HG02852 (cell line): ENCODE results near the gene SLC22A2.
"Not testable (repeated sequence)": the region's sequence is repeated elsewhere in the genome, so short reads cannot be mapped to it uniquely, and the experiment has no call there.

Experiments
- ATAC-seq: cut with Tn5 transposase; IDR thresholded peaks from one replicate; pipeline ENCODE4 v1.9.1; 2021; ENCODE audit warnings: mild to moderate bottlenecking, moderate library complexity; ENCODE audit not compliant: unreplicated experiment

SLC22A2 gene

GRCh38 chr6:160258346-160259142, at the start of gene SLC22A2:
TSS of gene SLC22A2 (minus strand) at chr6:160258821. CDS start at chr6:160258757, 64 bp downstream.
- ATAC-seq, result no peak

DNA sequence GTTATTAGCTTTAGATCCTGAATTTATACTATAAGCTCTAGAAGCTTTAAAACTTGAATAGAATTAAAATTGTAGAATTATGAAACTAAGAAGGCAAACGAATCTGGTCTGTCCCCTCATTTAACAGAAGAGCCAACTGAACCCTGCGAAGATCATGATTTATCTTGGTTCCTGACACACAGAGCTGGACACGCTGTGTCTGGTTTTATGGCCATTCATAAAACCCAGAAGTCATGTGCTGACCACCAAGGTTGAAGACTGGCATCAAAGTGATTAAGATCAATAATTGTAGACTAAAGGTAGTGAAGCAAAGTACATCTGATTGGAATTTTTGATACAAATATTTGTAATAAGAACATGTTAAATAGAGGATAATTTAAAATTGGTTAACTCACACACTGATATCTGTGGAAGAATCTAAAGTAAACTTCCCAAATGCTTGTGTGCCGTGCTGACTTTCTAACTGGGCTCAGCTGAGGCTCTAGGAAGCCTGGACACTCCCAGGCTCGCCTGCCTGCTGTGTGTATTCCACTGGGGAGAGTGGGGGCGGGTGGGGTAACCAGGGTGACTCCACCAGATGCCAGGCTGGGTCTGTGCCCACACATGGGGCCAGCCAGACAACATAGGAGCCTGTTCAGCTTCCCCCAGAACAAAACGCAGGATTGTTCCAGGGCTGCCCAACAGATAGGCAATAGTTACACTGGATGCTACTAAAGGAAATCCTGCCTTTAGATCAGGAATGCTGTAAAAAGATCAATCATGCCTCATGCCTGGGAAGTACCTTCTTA, 47.5 kb upstream of the SLC22A2 start:
- no peak for ATAC-seq

DNA sequence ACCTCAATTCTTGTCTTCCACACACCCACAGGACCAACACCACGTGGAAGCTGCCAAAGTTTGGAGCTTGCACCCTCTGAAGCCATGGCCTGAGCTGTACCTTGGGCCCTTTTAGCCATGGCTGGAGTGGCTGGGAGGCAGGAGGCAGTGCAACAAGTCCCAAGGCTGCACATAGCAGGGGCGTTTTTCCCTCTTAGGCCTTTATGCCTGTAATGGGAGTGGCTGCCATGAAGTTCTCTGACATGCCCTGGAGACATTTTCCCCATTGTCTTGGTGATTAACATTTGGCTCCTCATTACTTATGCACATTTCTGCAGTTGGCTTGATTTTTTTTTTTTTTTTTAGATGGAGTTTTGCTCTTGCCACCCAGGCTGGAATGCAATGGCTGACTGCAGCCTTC, 45.2 kb upstream of the SLC22A2 start:
- no peak for ATAC-seq

GRCh38 chr6:160302431-160303082, 43.9 kb upstream of the SLC22A2 start:
- ATAC-seq, result not testable (repeated sequence)

DNA sequence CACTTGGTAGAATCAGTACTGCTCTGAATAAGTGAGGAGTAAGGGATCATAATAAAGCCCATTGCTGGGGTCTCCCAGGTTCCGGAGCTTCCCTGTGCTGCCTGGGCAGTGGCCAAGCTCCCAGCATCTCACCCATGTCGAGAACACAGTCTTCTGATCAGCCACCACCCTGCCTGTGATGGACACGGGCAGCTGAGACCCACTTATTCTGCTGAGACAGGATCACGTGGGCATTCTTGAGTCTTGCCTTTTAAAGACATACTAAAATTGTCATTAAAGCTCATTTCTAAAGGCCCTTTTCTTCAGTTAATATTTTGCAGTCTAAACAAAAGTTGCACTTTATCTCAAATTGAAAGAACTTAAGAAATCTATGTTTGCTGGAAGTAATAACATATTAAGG, 42.7 kb upstream of the SLC22A2 start:
- no peak for ATAC-seq

GRCh38 chr6:160300076-160300695, 41.6 kb upstream of the SLC22A2 start:
- ATAC-seq, result no peak

DNA sequence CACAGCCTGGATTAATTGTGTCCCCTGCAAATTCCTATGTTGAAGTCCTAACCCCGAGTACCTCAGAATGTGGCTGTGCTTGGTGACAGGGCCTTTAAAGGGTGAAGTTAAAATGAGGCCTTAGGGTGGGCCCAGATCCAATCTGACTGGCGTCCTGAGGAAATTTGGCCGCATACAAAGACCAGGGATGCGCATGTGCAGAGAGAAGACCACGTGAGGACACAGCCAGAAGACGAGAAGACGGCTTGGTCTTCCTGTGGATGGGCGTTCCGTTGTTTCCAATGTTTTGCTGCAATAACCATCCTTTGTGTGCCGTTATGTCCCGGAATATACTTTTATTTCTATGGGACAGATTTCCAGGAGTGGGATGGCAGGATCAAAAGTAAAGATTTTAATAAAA, 40.9 kb upstream of the SLC22A2 start:
- ATAC-seq, result no peak

DNA sequence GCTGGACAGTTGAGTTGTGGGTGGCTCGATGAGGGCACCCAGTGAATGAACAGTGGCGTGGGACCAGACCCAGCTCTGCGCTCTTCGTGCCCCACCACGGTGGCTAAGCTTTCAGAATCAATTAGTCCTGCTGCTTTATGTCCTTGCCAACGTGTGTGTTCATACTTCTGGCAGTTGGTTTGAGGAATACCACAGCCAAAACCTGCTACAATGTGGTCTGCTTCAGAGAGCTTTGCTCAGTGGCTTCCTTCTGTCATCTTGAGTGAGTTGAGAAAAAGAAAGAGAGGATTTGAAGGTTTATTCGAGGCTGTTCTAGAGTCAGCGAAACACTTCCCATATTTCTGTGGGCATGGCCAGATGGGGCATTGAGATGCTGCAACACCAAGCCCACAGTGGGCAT, 39.5 kb upstream of the SLC22A2 start:
- ATAC-seq, result no peak

DNA sequence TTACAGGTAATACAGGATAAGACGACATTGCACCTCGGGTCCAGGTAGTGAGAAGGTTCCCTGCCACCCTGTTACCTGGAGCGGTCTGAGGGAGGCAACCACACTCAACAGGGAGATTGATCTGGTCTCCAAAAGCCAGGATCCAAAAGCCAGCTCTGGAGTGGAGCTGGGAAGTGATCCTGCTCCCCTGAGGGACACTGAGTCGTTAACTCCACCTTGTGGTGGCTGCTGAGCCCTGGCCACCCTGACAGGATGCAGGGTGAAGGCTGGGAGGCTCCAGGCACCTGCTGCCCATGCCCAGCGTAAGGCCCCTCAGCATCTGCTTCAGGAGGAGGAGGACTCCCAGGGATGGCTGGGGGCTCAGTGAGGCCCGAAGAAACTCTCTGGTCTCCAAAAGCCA, 38.7 kb upstream of the SLC22A2 start:
- no peak for ATAC-seq

DNA sequence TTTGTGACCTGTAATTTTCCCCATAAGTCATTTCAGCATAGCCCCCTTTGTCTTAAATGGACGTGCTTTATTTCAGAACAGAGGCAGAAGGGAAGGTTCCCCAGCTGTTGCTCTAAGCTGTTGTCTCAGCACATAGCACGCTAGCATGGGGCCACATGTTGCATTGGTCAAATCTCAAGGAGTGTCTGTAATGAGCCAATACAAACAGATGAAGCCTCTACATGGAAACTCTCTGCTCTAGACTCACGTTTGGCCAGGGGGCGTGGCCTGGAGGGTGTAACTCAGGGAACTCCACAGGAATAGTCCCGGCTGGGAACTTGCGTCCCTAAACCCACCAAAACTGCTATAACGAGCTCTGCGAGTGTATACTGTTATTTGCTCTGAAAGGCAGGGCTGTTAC, 35.2 kb upstream of the SLC22A2 start:
- ATAC-seq, result no peak

DNA sequence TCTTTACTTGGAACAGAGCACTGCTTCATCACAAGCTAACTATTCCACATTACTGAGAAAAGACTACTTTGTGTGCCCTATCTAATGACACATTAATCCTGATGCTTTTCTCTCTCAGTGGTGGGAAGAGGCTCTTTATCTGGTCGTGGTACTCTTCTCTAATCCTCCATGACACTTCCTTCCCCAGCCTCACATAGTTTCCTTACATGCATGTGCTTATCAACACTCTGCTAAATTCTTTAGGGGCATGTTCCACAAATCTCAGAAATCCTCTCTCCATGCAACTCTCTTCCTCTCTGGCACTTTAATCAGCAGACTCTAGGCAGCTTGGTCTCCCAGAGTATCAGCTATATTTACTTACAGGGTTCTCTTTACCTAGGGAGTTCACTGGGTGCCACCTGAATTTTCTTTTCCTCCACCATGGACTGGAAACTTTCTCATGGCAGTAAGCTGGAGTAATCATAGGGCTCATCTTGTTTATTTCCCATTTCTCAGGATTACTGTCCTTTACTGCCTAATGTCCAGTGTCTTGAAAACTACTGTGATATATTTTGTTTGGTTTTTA, 27.0 kb upstream of the SLC22A2 start:
- ATAC-seq, result no peak

DNA sequence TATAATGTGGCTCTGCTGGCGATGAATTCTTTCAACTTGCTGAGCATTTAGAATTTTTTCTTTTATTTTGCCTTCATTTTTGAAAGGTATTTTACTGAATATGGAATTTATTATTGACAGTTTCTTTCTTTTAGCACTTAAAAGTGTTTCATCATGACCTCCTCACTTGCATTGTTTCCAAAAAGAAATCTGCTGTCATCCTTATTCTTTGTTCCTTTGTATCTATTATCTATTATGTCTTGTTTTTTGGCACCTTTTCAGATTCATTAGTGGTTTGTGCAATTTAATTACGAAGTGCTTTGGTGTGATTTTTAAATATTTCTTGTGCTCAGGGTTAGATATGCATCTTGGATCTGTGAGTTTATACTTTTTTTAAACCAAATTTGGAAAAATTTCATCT, 26.0 kb upstream of the SLC22A2 start:
- ATAC-seq, result no peak

GRCh38 chr6:160282444-160282843, 23.8 kb upstream of the SLC22A2 start:
- ATAC-seq, result no peak

GRCh38 chr6:160279850-160280249, 21.2 kb upstream of the SLC22A2 start:
- ATAC-seq, result no peak

DNA sequence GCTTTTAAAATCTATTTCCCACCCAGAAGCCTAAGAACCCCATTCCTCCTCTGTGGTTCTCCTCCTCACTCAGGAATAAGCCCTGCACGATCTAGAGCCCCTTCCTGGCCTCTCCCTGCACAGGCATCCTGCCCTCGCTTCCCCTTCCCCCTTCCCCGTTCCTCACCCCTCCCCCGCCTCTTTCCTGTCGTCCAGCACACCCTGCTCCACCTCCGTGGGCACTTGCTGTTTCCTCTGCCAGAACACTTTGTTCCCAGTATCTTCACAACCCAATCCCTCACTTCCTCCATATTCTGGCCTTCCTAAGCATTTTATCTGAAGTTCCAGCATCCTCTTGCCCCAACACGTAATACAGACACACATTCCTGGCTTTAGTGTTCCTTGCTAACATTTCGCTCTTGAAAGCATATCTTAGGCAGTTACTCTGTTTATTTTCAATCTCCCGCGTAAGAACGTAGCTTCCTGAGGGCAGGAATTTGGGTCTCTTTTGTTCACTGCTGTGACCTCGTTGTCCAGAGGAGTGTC, 20.2 kb upstream of the SLC22A2 start:
- no peak for ATAC-seq

GRCh38 chr6:160278311-160278710, 19.7 kb upstream of the SLC22A2 start:
- ATAC-seq, result no peak

DNA sequence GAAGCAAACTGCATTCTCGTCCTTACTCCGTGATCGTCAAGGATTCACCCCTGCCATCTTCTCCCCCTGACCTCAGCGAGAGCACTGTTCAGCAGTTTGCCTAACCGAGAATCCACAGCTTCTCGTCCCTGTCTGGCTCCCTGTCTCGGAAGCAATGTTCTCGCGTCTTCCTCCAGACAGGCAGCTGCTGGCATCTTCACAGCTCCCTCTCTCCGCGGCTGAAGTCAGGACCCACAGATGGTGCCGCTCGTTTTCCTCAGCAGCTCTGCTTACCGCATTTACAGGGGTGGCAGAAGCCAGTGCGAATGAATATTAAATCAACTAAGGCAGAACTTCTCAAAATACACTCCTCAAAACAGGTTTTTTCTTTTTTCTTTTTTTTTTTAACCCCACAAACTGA, 18.9 kb upstream of the SLC22A2 start:
- no peak for ATAC-seq

DNA sequence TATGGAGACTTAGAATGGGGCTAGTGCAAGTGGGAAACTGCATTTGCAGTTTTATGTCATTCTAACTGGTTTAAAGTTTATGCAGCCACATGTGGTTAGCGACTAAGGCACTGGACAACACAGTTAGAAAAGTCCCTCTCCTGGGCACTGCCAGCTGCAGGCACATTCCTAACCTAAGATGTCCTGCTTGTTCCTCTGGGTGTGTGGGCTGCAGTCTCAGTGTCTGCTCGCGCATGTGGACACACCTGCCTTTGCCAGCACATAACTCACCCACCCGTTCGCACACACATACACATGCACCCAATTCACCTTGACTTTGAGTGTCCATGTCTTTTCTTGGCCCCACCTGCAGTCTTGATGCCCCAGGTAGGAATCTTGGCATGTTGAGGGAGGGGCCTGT, 18.5 kb upstream of the SLC22A2 start:
- no peak for ATAC-seq

DNA sequence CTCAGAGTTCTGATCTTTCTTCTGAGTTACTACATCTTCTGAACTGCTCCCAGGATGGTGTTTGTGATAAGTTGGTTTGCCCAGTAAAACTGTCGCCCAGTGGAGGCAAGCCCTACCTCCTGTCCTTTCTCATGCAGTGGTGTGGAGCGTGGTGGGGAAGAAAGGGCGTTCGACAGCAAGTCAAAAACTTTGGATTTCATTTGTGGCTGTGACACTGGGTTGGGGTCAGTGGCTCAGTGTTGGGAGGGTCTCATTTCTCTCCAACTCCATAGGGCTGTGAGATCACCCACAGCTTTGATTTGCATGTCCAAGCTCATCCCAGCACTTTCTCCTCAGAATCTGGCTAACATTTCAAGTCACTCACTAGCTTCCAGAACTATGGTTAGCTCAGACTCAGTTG, 17.5 kb upstream of the SLC22A2 start:
- ATAC-seq, result no peak

- no peak for ATAC-seq
Measured at GRCh38 chr6:160275511-160276003, 16.9 kb upstream of the SLC22A2 start.
